Right ventricle myocardium inferior (tissue), 1 donor: Measurements from ENCODE around the gene AUH. TPM values are rescaled to one million over a fixed set of nuclear protein-coding genes. Genes with fewer than 3 reads are reported as not detected.
"Not testable (repeated sequence)": the region's sequence is repeated elsewhere in the genome, so short reads cannot be mapped to it uniquely, and the experiment has no call there.

Source experiments
- ATAC-seq: fragments of 200-7000 bp; cut with Tn5 transposase; one replicate; pipeline ENCODE4 v1.9.1; 2020; ENCODE audit warnings: mild to moderate bottlenecking, moderate library complexity
- DNase-seq: peaks from one replicate; pipeline ENCODE4 v3.0.0; 2021; ENCODE audit errors: missing footprints
- intact Hi-C: fragments of 100-400 bp; cut with DNase I; formaldehyde crosslinking; loops from one replicate; pipeline ENCODE4 v1.11.0; 2022
- total RNA-seq: library from RNA; stranded (reverse); fragmentation: NEBNext Ultra II Directional; extraction: Animal tissue kit (Norgen Biotek cat#: 25700); gene quantifications from one replicate; pipeline ENCODE4 v1.2.1, GENCODE V29; 2021
- donor health status: DM: no; HTN: yes; CAD: no; lungs with severe emphysema.

Gene AUH
- total RNA-seq, 1 donor from 2014 or later, result 37.9 TPM

- ATAC-seq (no peak), DNase-seq (no peak)
- intact Hi-C loops, result no loop called here
These were observed 158.9 kb downstream of the AUH start for GRCh38 chr9:91202736-91203283.

GRCh38 chr9:91200692-91201336 is 160.9 kb downstream of the AUH start:
- ATAC-seq (no peak), DNase-seq (no peak)
- intact Hi-C loops, result no loop called here

- no peak for DNase-seq
- intact Hi-C loops, result no loop called here
- ATAC-seq, result no peak
These were observed 161.8 kb downstream of the AUH start for GRCh38 chr9:91199739-91200497.

GRCh38 chr9:91198881-91199280 is 162.8 kb downstream of the AUH start:
- DNase-seq, ATAC-seq, intact Hi-C loops: not testable (repeated sequence)

- DNase-seq, result no peak
- intact Hi-C loops, result no loop called here
- ATAC-seq, result no peak
These were observed 163.3 kb downstream of the AUH start for GRCh38 chr9:91198405-91198804.

GRCh38 chr9:91197232-91198181 is 164.2 kb downstream of the AUH start:
- ATAC-seq, result peak; percentile 70
- DNase-seq, result no peak
- intact Hi-C loops, result loop anchor here (2.0 kb wide), 1 partner anchor 277 kb away; no protein-coding TSS in a partner anchor

- intact Hi-C loops, result loop anchor here (2.0 kb wide), 1 partner anchor 276 kb away; no protein-coding TSS in a partner anchor
- ATAC-seq, result no peak
- DNase-seq, result no peak
These were observed 165.4 kb downstream of the AUH start for GRCh38 chr9:91196103-91196950.

- ATAC-seq, result no peak
- DNase-seq, result no peak
- intact Hi-C loops, result loop anchor here (2.0 kb wide), 1 partner anchor 275 kb away; no protein-coding TSS in a partner anchor
These were observed 166.2 kb downstream of the AUH start for GRCh38 chr9:91195372-91196012.

GRCh38 chr9:91193658-91194391 is 167.9 kb downstream of the AUH start:
- DNase-seq, result peak; percentile 95
- ATAC-seq, result peak; percentile 72
- intact Hi-C loops, result loop anchor here (2.0 to 5.0 kb wide), 4 partner anchors 77 to 229 kb away; partner anchors contain the start of genes AUH and NFIL3

- ATAC-seq, result peak; percentile 86
- peak; percentile 91 for DNase-seq
- intact Hi-C loops, result loop anchor here (2.0 to 5.0 kb wide), 4 partner anchors 76 to 230 kb away; partner anchors contain the start of genes AUH and NFIL3
These were observed 168.5 kb downstream of the AUH start for GRCh38 chr9:91193087-91193657.

- intact Hi-C loops, result loop anchor here (2.0 to 5.0 kb wide), 4 partner anchors 75 to 230 kb away; partner anchors contain the start of genes AUH and NFIL3
- DNase-seq, result no peak
- no peak for ATAC-seq
These were observed 169.2 kb downstream of the AUH start for GRCh38 chr9:91192381-91193086.

GRCh38 chr9:91191411-91192380 is 170.0 kb downstream of the AUH start:
- no peak for DNase-seq
- intact Hi-C loops, result loop anchor here (2.0 to 5.0 kb wide), 4 partner anchors 74 to 231 kb away; partner anchors contain the start of genes AUH and NFIL3
- no peak for ATAC-seq

GRCh38 chr9:91190062-91190461 is 171.7 kb downstream of the AUH start:
- intact Hi-C loops, result loop anchor here (5.0 kb wide), 2 partner anchors 73 to 172 kb away; partner anchors contain the start of gene AUH
- DNase-seq (no peak), ATAC-seq (no peak)
